NT2/D1 (cell line): ENCODE data around the gene CALML6.
A peak's percentile ranks its signal among the peaks of the same experiment; 100 is the strongest.

Experiments
- DNase-seq: peaks from one replicate; pipeline ENCODE4 v3.0.0-alpha.2; 2011; ENCODE audit warnings: low read depth, low spot score
- H3K27me3 ChIP-seq: 2 replicates; pipeline ENCODE4 v1.6.0; 2011; ENCODE audit warnings: mild to moderate bottlenecking; ENCODE audit not compliant: insufficient read length, insufficient read depth
- H3K36me3 ChIP-seq: 2 replicates; pipeline ENCODE4 v1.6.1; 2011; ENCODE audit warnings: mild to moderate bottlenecking, low read length, mixed read lengths; ENCODE audit not compliant: insufficient read depth, insufficient read length
- H3K4me1 ChIP-seq: 2 replicates; pipeline ENCODE4 v1.5.1; 2011; ENCODE audit not compliant: insufficient read depth, insufficient read length
- H3K4me3 ChIP-seq: 2 replicates; pipeline ENCODE4 v1.5.1; 2011; ENCODE audit warnings: low read depth; ENCODE audit not compliant: insufficient read length
- H3K9ac ChIP-seq: 2 replicates; pipeline ENCODE4 v1.6.0; 2011; ENCODE audit warnings: low read depth; ENCODE audit not compliant: insufficient read length
- H3K9me3 ChIP-seq: 2 replicates; pipeline ENCODE4 v1.5.1; 2011; ENCODE audit warnings: mild to moderate bottlenecking, low read length; ENCODE audit not compliant: insufficient read depth
- SUZ12 ChIP-seq: IDR thresholded peaks from 2 replicates; pipeline ENCODE4 v1.6.1; 2011; ENCODE audit not compliant: insufficient read length, insufficient read depth; ENCODE audit errors: extremely low read depth
- YY1 ChIP-seq: IDR thresholded peaks from 2 replicates; pipeline ENCODE4 v1.6.1; 2011; ENCODE audit not compliant: insufficient read length, insufficient read depth
- ZNF274 ChIP-seq: IDR thresholded peaks from 2 replicates; pipeline ENCODE4 v1.6.1; 2011; ENCODE audit warnings: mild to moderate bottlenecking, low read depth, low read length

CALML6 gene

DNA sequence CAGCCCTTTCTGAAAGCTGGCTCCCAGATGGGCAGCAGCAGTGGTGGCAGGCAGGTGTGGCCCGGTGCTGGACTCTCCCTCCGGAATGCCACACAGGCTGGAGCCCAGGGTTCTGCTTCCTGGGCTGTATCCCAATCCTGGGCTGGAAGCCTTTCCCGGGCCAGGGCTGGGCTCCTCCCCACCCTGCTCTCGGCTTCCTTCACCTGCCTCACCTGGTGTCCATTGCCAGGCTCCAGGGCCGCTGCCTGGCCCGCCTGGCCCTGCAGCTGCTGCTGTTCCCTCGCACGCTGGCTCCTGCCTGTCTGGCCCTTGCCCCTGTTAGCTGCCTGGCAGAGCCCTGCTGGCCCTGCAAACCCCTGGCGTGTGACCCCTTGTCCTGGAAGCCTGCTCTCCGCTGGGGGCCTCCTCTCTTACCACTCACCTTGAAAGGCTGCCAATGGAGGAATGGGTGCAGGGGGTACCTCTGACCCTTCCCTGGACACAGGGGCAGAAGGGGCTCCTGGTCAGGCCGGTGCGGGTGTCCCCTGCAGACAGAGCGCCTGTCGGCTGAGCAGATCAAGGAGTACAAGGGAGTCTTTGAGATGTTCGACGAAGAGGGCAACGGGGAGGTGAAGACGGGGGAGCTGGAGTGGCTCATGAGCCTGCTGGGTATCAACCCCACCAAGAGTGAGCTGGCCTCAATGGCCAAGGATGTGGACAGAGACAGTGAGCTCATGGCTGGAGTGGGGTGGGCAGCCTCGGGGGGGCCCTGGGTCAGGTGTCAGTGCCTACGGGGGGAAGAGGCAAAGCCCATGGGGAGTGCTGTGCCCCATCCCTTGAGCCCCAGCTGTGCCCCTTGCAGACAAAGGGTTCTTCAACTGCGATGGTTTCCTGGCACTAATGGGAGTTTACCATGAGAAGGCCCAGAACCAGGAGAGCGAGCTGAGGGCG is 1.1 kb downstream of the CALML6 start:
- TF ChIP-seq ZNF274 = no peak
- TF ChIP-seq YY1 = no peak
- TF ChIP-seq SUZ12 = no peak
- H3K4me1 ChIP-seq = peaks cover 26% of the 10 kb centered on the region
- no peaks in the 10 kb centered on the region for H3K36me3 ChIP-seq
- DNase-seq = no peak
- H3K4me3 ChIP-seq = no peak overlapping the region
- H3K9me3 ChIP-seq = no peaks in the 10 kb centered on the region
- no peak overlapping the region for H3K9ac ChIP-seq
- no peaks in the 10 kb centered on the region for H3K27me3 ChIP-seq

GRCh38 chr1:1916851-1917251 is 1.8 kb downstream of the CALML6 start:
- H3K27me3 ChIP-seq = no peaks in the 10 kb centered on the region
- H3K9me3 ChIP-seq = no peaks in the 10 kb centered on the region
- peaks cover 26% of the 10 kb centered on the region for H3K4me1 ChIP-seq
- no peak for DNase-seq
- no peaks in the 10 kb centered on the region for H3K36me3 ChIP-seq
- H3K4me3 ChIP-seq = no peak overlapping the region
- no peak for TF ChIP-seq YY1
- no peak for TF ChIP-seq ZNF274
- no peak for TF ChIP-seq SUZ12
- H3K9ac ChIP-seq = no peak overlapping the region

DNA sequence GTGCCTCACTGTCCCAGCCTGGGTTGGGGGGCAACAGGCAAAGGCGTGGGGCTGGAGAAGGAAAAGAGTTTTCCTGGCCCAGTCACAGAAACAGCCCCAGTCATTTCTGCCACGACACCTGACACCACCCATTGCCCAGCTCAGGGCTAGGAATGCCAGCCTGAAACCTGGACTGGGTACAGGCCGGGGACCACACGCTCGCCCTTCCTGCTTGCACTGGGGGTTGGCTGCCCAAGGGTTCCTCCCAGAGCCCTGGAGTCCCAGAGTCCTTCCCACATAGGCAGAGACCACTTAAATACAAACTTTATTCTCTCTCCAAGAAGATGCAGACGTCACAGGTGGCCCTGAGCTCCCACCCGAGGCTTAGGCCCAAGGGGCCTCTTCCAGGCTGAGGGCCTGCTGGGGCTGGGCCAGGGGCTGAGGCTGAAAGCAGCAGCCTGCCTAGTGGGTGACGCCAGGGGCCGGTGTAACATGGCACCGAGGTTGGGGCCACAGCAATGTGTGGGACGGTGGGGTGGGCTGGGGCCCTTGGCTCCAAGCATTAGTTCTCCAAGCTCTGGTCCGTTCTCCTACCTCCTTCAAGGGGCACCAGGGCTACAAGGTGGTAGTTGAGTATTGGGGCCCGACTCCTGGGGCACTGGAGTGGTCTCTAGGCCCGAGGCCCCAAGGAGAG is 2.4 kb downstream of the CALML6 start:
- Histone ChIP-seq H3K9ac (no peak overlapping the region), H3K27me3 (no peaks in the 10 kb centered on the region), H3K36me3 (no peaks in the 10 kb centered on the region), H3K4me1 (peaks cover 26% of the 10 kb centered on the region), H3K4me3 (no peak overlapping the region), H3K9me3 (no peaks in the 10 kb centered on the region)
- no peak for TF ChIP-seq YY1
- TF ChIP-seq ZNF274 = no peak
- no peak for TF ChIP-seq SUZ12
- DNase-seq = no peak

- Histone ChIP-seq H3K4me1 (peaks cover 30% of the 10 kb centered on the region), H3K9ac (peak overlapping the region; percentile 77), H3K27me3 (no peaks in the 10 kb centered on the region), H3K4me3 (peak overlapping the region; percentile 61), H3K36me3 (no peaks in the 10 kb centered on the region), H3K9me3 (no peaks in the 10 kb centered on the region)
- no peak for DNase-seq
- TF ChIP-seq ZNF274 = no peak
- TF ChIP-seq YY1 = no peak
- TF ChIP-seq SUZ12 = no peak
Measured at GRCh38 chr1:1917995-1918900, 3.2 kb downstream of the CALML6 start.

- no peak for TF ChIP-seq YY1
- no peak for TF ChIP-seq ZNF274
- no peak for TF ChIP-seq SUZ12
- Histone ChIP-seq H3K9me3 (no peaks in the 10 kb centered on the region), H3K36me3 (no peaks in the 10 kb centered on the region), H3K27me3 (no peaks in the 10 kb centered on the region), H3K9ac (peak within 1 kb of the TSS; percentile 77), H3K4me3 (peak within 1 kb of the TSS; percentile 61), H3K4me1 (peaks cover 33% of the 10 kb centered on the region)
- DNase-seq = no peak
Measured at GRCh38 chr1:1918901-1919303, 3.8 kb downstream of the CALML6 start, which contains the start of gene TMEM52. TMEM52 (minus strand) TSS chr1:1919279; CDS start chr1:1919265, 14 bp downstream.

DNA sequence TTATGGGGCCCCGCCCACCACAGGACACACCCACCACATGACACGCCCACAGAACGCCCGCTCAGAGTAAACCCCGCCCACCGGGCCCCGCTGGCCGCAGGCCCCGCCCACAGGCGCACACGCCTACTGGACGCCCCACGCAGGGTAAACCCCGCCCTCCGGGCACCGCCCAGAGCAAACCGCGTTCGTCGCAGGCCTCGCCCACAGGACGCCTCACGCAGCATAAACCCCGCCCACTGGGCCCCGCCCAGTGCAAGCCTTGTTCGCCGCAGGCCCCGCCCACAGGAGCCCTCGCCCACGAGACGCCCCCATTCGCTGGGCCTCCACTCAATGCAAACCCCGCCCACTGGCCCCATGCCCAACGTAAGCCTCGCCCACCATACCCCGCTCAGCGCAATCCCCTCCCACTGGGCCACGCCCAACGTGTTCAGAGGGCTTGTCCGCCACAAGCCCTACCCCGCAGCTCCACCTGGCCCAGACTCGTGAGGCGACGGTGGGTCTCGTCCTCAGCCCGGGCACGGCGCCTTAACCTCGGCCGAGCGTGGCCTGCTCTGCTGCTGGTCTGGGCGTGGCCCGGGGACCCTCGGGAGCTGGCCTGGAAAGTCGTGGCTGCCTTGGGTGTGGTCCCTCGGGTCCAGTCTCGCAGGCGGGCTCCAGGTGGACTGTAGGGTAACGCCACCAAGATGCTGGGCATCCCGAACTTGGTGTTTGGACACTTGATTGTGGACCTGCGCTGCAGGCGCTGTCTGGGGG is 4.4 kb downstream of the CALML6 start:
- Histone ChIP-seq H3K4me3 (peak overlapping the region; percentile 32), H3K36me3 (no peaks in the 10 kb centered on the region), H3K9ac (peak overlapping the region; percentile 64), H3K4me1 (peaks cover 27% of the 10 kb centered on the region), H3K27me3 (no peaks in the 10 kb centered on the region), H3K9me3 (no peaks in the 10 kb centered on the region)
- TF ChIP-seq SUZ12 (no peak), YY1 (no peak), ZNF274 (no peak)
- peak; percentile 96 for DNase-seq
